ENCODE data around the gene PPIG. TPM values are rescaled to one million over a fixed set of nuclear protein-coding genes. Genes with fewer than 3 reads are reported as not detected.
"Not testable (repeated sequence)": the region's sequence is repeated elsewhere in the genome, so short reads cannot be mapped to it uniquely, and the experiment has no call there.

Gene PPIG
- 19.4 TPM for polyA plus RNA-seq (2012; ENCODE audit: insufficient read depth, insufficient read length, low read depth)

GRCh38 chr2:169584005-169584877 is at the start of gene PPIG:
Gene PPIG, plus strand, starts transcription at chr2:169584351. Its CDS starts 19,691 bp downstream, at chr2:169604042.
- no peaks in the 10 kb centered on the region for H3K4me1 ChIP-seq
- TF ChIP-seq, protein P1, sequence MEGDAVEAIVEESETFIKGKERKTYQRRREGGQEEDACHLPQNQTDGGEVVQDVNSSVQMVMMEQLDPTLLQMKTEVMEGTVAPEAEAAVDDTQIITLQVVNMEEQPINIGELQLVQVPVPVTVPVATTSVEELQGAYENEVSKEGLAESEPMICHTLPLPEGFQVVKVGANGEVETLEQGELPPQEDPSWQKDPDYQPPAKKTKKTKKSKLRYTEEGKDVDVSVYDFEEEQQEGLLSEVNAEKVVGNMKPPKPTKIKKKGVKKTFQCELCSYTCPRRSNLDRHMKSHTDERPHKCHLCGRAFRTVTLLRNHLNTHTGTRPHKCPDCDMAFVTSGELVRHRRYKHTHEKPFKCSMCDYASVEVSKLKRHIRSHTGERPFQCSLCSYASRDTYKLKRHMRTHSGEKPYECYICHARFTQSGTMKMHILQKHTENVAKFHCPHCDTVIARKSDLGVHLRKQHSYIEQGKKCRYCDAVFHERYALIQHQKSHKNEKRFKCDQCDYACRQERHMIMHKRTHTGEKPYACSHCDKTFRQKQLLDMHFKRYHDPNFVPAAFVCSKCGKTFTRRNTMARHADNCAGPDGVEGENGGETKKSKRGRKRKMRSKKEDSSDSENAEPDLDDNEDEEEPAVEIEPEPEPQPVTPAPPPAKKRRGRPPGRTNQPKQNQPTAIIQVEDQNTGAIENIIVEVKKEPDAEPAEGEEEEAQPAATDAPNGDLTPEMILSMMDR (IDR thresholded peaks at IDR 0.05; ENCODE audit: low read depth, low read length), result no peak
- peak; percentile 77 for DNase-seq

DNA sequence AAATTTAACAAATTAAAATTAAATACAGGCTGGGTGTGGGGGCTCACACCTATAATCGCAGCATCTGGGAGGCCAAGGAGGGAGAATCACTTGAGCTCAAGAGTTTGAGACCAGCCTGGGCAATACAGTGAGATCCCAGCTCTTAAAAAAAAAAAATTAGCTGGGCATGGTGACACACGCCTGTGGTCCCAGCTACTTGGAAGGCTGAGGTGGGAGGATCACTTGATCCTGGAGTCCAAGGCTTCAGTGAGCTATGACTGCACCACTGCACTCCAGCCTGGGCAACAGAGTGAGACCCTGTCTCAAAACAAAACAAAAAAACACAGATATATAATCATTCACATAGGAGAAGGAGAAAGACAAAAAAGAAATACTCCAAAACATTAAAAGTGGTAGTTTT is 44.7 kb upstream of the PPIG start:
- H3K27me3 ChIP-seq; H3K4me3 ChIP-seq (ENCODE audit: low read depth, low read length); H3K36me3 ChIP-seq; DNase-seq; H3K9me3 ChIP-seq; H3K4me1 ChIP-seq: not testable (repeated sequence)

More at GRCh38 chr2:169584005-169584877, at the start of gene PPIG:
- H3K36me3 ChIP-seq, result no peaks in the 10 kb centered on the region
- no peaks in the 10 kb centered on the region for H3K27me3 ChIP-seq
- no peaks in the 10 kb centered on the region for H3K9me3 ChIP-seq
- peak within 1 kb of the TSS; percentile 88 for H3K4me3 ChIP-seq (ENCODE audit: low read depth, low read length)

DNA sequence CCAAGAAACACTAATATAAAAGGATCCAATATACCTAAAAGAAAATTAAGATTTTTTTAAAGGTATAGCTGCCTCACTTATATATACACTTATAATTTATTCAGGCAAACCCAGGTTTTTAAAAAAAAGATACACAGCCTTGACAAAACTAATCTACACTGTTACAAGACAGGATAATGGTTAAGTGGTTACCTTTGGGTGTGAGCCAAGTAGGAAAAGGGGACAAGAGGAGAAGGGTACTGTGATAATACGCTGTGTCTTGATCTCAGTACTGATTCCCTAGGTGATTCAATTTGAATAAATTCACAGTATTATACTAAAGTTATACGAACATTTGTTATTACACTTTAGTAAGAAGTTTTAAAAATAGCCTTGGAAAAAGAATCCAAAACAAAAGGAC is 44.0 kb upstream of the PPIG start:
- TF ChIP-seq, protein P1 (IDR thresholded peaks at IDR 0.05; ENCODE audit: low read depth, low read length), result no peak
- no peaks in the 10 kb centered on the region for H3K36me3 ChIP-seq
- DNase-seq, result no peak
- H3K4me1 ChIP-seq, result no peaks in the 10 kb centered on the region
- H3K4me3 ChIP-seq (ENCODE audit: low read depth, low read length), result no peak overlapping the region
- no peaks in the 10 kb centered on the region for H3K27me3 ChIP-seq
- H3K9me3 ChIP-seq, result no peaks in the 10 kb centered on the region

GRCh38 chr2:169542433-169542832 is 41.7 kb upstream of the PPIG start:
- no peak for DNase-seq

GRCh38 chr2:169546756-169547155 is 37.4 kb upstream of the PPIG start:
- H3K4me3 ChIP-seq (ENCODE audit: low read depth, low read length), result no peak overlapping the region
- DNase-seq, result no peak
- no peaks in the 10 kb centered on the region for H3K4me1 ChIP-seq
- no peaks in the 10 kb centered on the region for H3K27me3 ChIP-seq
- no peaks in the 10 kb centered on the region for H3K9me3 ChIP-seq
- no peaks in the 10 kb centered on the region for H3K36me3 ChIP-seq
- TF ChIP-seq, protein P1 (IDR thresholded peaks at IDR 0.05; ENCODE audit: low read depth, low read length), result no peak

More at GRCh38 chr2:169542433-169542832, 41.7 kb upstream of the PPIG start:
- Histone ChIP-seq H3K36me3 (no peaks in the 10 kb centered on the region), H3K27me3 (no peaks in the 10 kb centered on the region), H3K4me1 (no peaks in the 10 kb centered on the region), H3K4me3 (ENCODE audit: low read depth, low read length) (no peak overlapping the region), H3K9me3 (no peaks in the 10 kb centered on the region)
- TF ChIP-seq, protein P1 (IDR thresholded peaks at IDR 0.05; ENCODE audit: low read depth, low read length), result no peak

DNA sequence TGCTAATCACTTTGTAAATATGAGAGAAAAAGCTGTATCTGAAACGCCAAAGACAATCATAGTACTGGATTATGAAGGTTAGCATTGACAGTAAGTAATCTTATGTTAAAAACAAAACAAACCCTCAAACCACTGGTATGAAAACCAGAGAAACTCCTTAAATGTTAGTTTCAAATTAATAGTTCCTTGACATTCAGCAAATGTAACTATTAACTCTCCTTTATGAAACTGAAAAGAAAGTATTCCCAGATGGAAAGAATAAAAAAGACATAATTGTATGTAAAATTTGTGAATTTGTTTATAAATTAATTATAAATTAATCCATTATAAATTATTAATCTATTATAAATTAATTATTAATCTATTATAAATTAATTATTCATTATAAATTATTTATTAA is 22.8 kb upstream of the PPIG start:
- TF ChIP-seq, protein P1 (IDR thresholded peaks at IDR 0.05; ENCODE audit: low read depth, low read length), result no peak
- Histone ChIP-seq H3K4me3 (ENCODE audit: low read depth, low read length) (no peak overlapping the region), H3K4me1 (no peaks in the 10 kb centered on the region), H3K36me3 (no peaks in the 10 kb centered on the region), H3K27me3 (no peaks in the 10 kb centered on the region), H3K9me3 (no peaks in the 10 kb centered on the region)
- no peak for DNase-seq

GRCh38 chr2:169562084-169562483 is 22.1 kb upstream of the PPIG start:
- not testable (repeated sequence) for H3K27me3 ChIP-seq; H3K36me3 ChIP-seq; H3K4me1 ChIP-seq; DNase-seq; H3K9me3 ChIP-seq; H3K4me3 ChIP-seq (ENCODE audit: low read depth, low read length)

Data from BE2C (cell line).